IPS-11a (cell line): ENCODE data around the gene IGF2BP2.

ENCODE experiments used
- H3K4me3 ChIP-seq: one replicate; pipeline ENCODE4 v1.5.1; 2013; ENCODE audit warnings: low read depth, low read length, control low read depth

The IGF2BP2 gene

DNA sequence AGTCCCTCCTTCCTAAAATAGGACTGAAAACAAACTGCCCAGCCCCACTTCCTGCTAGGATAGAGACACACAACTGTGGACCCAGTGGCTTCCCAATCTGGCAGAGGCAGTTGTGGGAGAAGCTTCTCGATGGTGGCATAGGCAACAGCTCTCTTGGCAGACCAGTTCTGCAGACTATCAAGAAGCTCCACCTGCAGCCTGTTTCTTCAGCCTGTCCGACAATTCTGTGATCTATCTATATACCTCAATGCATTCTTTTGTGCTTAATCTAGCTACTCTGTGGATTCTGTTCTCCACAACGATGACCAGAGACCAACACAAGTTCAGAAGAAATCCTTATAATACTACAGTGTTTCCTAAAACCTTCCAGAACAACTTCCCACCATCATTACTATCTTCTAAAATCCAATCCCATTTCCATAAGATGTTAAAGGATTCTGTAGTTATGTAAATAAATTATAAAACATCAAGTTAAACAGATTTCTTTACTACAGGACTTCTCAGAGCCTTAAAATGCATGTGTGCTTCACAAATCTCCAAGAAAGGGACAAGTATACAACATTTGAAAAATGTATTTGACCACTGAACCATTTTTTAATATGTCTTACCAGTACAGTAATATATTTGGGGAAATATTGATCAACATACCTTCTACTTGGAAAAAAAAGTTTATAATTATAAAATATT lies 57.7 kb downstream of the IGF2BP2 start:
- H3K4me3 ChIP-seq, result no peak overlapping the region

DNA sequence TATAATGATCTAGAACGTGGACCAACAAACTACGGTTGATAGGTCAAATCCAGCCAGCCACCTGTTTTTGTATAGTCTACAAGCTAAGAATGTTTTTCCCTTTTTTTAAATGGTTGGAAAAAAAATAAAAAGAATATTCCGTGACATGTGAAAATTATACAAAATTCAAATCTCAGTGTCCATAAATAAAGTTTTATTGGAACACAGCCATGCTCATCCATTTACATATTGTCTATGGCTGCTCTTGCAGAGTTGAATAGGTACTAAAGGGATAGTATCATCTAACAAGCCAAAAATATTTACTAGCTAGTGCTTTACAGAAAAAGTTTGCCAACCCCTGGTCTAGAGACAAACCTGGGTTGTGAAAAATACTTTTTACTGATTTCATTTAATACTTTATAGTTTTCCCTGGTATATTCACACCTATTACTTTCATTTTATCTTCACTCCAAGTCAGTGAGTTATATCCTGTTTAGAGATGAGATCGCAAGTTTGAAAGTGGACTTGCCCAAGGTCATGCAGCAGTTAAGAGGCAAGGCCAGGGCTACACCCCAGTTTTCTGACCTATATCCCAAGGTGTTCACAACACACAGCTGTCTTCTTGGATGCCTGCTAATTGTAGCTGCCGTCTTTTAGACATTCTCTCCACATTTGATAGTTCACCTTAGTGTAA lies 58.4 kb downstream of the IGF2BP2 start:
- H3K4me3 ChIP-seq, result no peak overlapping the region

DNA sequence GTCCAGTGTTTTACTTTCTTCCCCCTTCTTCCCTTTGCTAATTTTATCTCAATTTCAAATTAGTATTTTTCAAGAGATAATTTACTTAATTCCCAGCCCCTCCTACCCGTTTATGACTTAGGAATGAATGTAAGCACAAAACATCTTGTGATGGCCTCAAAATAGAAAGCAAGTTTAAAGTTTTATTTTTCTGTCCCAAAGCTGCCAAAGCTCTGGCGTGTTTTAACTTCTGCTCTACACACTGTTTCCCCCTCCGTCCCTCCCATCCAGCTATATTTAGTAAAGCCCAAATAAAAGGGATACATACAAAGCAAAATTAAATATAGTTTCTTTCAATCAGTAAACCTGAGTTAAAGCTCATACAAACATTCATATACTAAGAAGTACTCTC lies 59.9 kb downstream of the IGF2BP2 start:
- no peak overlapping the region for H3K4me3 ChIP-seq

DNA sequence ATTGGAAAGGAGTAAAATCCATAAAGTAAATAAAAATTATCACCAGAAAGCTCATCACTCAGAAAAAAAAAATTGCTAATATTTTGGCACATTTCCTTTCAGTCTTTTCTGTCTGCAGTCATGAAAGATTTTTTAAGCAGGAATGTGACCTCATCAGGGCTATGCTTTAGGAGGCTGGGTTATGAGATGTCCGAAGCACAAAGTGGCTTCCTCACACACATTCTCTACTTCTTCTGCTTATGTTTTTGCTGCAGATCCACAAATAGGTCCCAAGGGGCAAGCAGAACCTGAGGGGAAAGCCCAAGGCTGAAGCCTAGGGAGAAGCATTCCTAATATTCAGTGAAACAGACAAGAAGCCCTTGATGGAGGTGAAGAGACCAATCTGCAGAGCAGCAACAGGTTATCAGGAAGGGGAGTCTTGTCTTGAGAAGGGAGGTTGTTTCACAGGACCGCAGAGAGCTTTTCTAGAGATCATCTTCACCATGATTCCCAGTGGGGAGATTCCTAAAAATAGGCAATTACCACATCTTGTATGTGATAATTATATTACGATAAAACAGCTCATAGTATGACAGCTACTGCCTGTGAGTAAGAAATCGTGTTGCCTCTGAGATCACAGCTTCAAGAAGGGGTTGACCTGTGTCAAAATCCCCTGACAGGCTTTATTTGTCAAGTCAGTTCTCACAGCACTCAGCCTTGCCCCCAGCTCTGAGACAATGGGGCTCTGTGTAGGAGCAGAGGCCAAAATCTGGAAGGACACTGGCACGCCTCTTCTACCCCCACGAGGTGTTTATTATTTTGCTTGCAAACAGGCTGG lies 60.5 kb downstream of the IGF2BP2 start:
- no peak overlapping the region for H3K4me3 ChIP-seq

DNA sequence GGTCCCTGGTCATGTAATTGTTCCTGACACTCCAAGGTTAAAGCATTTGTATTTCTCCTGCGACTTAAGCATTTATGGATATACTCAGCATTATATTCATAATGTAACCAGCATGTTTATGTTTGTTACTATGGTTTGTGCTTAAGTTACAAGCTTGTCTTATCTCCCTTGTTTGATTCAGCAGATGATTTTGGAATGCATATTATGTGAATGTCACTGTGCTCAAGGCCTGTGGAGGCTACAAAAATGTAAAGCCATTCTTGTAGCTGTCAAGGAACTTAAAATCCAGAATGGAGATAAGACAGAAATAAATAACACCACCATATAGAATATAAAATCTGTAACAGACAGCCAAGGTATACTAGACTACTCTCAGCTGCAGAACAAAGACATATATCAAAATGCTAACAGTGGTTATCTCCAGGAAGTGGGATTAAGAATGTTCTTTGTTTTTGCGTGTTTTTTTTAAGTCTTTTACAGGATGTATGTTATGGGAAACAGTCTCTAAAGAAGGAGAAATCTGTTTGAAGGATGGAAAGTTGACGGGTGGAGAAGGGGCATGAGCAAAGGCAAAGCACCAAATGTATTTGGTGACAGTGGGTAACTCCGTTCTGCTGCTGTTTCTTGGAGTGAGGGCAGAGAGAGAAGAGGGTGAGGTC lies 61.4 kb downstream of the IGF2BP2 start:
- H3K4me3 ChIP-seq, result no peak overlapping the region

DNA sequence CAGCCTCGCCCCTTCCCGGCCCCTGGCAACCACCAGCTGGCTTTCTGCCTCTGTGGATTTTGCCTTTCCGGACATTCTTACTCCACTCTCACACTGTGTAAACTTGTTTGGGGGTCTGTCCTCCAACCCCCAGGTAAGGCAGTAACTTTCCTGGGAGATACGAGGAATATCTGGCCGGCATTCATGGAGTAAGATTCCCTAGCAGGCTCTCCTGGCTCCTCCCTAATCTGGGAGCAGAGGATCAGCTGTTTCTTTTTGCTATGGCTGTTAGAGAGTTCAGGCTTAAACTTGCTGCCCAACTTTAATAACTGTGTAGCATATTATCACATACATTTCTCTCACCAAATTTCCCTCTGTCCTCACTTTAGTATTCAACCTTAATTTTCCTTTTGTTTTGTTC lies 64.3 kb downstream of the IGF2BP2 start:
- no peak overlapping the region for H3K4me3 ChIP-seq

DNA sequence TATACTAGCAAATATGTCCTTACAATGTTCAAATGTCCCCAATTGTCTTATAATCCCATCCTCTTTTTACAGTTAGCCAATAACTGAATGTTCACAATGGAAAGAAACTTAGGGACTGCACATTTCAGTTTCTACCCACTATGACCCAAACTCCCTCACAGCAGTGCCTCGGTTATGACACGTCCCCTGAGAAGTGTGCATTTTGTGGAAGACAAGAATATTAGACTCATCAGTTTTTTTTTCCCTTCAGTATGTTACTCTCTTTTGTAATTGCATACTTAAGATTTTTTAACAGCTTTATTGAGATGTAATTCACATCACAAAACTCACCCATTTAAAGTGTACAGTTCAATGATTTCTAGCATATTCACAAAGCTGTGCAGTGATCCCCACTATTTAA lies 64.8 kb downstream of the IGF2BP2 start:
- no peak overlapping the region for H3K4me3 ChIP-seq

DNA sequence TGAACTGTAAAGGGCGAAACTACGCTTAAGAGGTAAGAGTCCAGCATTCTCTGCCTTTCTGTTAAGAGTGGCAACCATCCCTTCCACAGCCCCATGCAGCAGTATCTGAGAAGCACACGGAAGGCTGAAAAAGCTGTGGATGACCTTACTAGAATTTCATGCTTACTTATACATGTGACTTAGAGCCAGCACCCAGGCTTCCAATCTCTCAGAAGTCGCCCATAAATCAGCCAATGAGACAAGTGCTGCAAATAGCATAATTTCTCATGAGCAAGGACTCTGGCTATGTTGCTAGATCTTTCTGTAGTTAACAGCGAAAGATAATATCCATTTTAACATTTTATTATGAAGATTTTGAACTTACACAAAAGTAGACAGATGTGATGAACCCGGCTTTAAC lies 65.3 kb downstream of the IGF2BP2 start:
- no peak overlapping the region for H3K4me3 ChIP-seq

DNA sequence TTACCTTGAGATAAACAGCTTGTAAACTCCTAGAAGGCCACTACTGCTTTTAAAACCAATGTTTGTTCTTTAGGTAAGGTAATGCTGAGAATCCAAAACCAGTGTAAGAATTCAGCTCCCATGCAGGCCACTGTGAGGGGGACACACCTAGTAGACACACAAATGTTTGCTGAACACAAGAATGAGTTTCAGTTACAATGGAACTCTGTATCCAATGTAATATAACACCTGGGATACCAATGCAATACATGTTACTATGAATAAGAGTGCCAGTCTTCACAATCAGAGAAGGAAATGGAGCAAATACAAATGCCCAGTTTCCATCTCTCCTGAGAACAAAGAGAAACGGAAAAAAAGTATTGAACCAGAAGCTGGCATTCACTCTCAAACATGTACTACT lies 65.9 kb downstream of the IGF2BP2 start:
- H3K4me3 ChIP-seq, result no peak overlapping the region

DNA sequence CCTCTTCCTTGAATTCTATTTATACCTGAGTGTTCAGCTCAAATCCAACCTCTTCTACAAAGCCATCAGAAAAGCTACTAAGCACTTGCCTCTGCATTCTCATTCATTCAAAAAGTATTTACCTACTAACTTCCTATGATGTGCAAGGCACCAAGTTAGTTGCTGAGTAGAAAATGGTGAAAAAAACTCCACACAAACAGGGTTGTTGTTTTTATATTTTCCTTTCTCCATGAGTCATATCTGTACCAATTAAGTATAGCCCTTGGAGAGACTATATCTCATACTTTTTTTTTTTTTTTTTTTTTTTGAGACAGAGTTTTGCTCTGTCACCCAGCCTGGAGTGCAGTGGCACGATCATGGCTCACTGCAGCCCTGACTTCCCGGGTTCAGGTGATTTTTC lies 67.7 kb downstream of the IGF2BP2 start:
- no peak overlapping the region for H3K4me3 ChIP-seq

DNA sequence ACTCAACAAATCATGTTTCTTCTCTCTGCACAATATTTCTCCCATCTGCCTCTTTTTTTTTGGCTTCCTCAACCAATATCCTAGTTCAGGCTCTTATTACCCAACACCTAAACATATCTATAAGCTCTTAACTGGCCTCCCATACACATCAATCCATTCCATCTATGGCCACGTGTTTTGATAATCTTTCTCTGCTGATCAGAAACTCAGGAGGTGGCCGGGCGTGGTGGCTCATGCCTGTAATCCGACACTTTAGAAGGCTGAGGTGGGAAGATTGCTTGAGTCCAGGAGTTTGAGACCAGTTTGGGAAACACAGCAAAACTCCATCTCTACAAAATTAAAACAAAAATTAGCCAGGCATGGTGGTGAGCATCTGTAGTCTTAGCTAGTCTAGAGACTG lies 68.4 kb downstream of the IGF2BP2 start:
- no peak overlapping the region for H3K4me3 ChIP-seq

DNA sequence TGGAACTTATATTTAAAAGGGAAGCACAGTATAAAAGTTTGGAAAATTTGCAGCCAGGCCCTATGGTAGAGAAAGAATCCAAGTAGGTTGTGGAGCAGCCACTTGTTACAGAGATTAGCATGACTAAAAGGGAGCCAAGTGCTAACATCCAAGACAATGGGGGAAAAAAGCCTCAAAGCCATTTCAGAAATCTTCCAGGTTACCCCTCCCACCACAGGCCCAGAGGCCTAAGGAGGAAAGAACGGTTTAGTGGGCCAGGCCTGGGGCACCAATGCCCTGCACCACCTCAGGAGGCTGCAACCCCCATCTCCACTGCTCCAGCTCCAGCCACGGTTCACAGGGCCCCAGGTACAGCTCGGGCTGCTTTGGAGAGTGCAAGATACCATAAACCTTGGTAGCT lies 69.9 kb downstream of the IGF2BP2 start:
- H3K4me3 ChIP-seq, result no peak overlapping the region

DNA sequence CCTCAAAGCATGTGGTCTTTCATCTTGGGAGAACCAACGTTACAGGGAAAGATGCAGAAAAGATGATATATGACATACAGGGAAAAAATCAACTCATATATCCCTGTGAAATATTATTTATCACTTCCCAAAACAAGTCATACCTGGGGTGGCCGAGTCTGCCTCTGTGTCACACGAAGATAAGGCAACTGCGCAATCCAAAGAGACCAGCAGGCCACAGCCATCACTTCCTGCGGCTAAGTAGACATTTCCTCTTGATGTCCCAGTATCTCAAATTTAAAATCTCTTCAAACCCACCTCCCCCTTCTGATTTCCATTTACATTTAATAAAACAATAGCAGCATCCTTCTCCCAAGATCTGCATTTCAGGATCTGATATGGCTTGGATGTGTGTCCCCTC lies 71.5 kb downstream of the IGF2BP2 start:
- no peak overlapping the region for H3K4me3 ChIP-seq

DNA sequence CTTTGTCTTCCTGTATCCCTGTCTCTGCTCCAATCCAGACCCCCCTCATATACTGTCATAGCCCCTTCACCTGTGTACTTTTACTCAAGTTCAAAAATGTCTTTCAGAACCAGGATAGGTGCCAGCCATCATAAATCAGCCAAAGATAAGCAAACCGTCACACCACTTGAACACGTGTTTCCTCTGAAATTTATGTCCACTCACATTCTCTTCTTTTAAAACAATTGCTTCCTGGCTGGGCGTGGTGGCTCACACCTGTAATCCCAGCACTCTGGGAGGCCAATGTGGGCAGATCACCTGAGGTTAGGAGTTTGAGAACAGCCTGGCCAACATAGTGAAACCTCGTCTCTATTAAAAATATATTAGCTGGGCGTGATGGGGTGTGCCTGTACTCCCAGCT lies 74.1 kb downstream of the IGF2BP2 start:
- no peak overlapping the region for H3K4me3 ChIP-seq

DNA sequence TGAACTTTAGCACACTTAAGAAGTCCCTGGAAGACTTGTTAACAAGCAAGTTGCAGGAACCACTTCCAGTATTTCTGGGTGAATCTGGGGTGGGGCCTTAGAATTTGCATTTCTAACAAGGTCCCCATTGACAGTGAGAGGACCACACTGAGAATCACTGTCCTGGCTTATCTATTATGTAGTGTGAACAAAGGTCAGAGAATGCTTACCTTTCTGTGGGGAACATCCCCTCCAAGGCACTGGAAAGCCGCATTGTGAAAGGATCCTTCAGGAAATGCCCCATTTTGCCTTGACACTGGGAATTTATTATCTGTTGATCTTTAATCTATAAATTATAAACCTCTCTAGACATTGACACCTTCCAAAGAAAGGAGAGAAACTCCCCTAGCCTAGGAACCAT lies 74.8 kb downstream of the IGF2BP2 start:
- H3K4me3 ChIP-seq, result no peak overlapping the region

DNA sequence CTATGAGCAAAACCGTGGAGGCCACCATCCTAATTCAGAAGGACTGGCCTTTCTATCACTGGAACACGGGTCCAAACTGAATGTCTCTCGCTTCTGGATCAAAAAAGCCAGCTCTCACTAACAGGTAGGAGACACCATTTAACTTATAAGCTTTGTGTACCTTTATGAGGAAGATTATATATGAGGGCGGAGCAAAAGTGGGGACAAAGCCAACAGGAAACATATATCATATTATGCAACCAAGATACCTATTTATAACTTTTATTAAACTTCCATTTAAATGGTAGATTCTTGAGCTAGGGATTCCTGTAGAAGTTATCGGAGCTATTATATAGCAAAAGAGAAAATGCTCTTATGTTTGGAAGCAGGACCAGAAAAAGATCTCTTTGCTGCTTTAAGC lies 78.4 kb downstream of the IGF2BP2 start:
- no peak overlapping the region for H3K4me3 ChIP-seq

DNA sequence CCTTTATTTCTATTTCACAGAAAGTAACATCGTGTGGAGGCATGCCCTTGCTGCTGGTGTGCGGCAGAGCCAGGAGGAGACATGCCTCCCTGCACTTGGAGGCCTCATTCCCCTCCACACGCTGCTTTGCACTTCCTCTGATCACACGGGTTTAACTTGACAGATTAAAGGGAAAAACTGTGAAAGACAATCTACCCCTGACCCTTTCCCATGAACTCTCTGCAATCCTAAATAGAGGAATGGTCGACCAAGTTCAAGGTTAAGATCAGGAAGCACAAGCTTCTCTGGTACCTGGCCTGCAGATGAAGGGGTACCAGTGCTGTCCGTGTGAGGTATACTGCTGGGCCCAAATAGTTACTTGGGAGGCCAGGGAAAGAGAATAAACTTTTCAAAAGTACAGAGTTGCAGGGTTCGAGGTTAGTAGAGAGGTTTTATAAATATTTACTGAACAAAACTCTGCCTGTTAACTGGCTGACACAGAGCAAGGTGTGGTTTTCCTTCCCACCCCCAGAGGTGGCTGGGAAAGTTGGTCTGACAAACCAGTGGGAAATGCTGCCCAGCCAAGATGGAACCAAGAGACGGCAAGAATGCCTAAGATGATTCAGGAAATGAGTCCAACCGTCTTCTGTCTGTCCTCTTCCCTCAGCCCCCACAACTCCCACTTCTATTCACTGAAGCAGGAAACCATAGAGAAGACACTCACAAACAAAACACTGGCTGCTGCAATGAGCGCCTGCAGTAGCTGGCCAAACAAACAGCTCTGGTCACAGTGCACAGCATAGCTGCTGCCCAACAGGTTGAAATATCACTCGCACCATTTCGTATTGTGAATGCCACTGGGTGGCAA lies 79.6 kb downstream of the IGF2BP2 start:
- no peak overlapping the region for H3K4me3 ChIP-seq

DNA sequence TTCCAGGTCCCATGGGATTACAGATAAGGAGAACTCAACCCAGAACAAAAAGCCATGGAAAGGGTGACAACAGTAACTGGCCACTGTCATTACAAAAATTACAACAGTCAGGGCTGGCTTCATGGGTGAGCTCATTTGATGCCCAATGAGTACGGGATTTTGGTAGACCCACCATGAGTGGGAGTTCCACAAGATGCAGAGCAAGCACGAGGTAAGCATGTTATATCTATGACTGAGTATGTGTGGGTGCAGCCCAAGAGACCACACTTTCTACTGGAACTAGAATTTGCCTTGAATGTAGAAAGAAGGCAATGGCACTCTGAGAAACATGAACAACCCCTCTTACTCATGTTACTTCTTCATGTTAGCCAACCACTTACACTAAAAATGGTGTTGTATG lies 83.3 kb downstream of the IGF2BP2 start:
- no peak overlapping the region for H3K4me3 ChIP-seq

DNA sequence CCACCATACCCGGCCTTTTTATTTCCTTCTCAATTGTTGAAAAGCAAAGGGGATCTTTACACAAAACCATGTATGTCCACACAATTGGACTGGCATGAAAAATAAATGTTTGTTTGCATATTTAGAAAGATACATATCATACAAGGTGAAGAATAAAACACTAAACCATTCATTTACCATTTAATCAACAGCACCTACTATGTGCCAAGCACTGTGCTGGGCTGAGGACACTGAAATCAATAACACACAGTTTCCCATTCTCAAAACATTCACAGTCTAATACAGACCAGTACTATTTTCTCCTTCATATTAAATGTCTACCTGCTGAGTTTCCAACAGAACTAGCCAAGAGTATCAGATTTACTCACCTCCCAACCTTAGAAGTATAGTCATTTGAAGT lies 84.7 kb downstream of the IGF2BP2 start:
- H3K4me3 ChIP-seq, result no peak overlapping the region

DNA sequence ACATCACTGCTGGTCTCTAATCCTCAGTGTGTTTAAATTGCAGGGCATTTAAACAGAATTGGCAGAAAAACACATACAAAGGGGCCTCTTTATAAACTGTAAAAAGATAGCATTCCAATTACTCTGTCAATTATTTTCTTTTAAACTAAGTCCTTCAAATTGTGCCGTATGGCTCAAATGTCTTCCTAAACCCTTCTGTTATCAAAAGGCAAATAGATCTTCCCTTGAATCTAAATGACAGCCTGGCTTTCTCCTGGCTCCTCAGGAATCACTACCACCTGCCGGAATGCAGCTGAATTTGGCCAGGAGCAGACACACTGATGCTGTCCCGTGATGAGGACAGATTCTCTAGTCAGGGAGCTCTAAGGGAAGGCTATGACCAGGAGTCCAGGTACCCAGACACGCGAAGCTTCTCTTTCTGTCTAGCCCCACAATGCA lies 85.6 kb downstream of the IGF2BP2 start:
- H3K4me3 ChIP-seq, result no peak overlapping the region
